GM12864 (cell line): ENCODE data around the gene KCNAB1.

Experiments
- DNase-seq: peaks from one replicate; pipeline ENCODE4 v3.0.0-alpha.2; 2011; ENCODE audit warnings: low read depth
- H3K4me3 ChIP-seq: 2 replicates; pipeline ENCODE4 v1.5.1; 2011; ENCODE audit warnings: mild to moderate bottlenecking, low read depth, low read length, control low read depth
- TF ChIP-seq, protein P1 (sequence below): IDR thresholded peaks from 2 replicates; pipeline ENCODE4 v1.5.1; 2011; ENCODE audit warnings: low read depth, mild to moderate bottlenecking, moderate library complexity, low read length, control low read depth, inconsistent platforms; ENCODE audit errors: missing control alignments

The KCNAB1 gene

DNA sequence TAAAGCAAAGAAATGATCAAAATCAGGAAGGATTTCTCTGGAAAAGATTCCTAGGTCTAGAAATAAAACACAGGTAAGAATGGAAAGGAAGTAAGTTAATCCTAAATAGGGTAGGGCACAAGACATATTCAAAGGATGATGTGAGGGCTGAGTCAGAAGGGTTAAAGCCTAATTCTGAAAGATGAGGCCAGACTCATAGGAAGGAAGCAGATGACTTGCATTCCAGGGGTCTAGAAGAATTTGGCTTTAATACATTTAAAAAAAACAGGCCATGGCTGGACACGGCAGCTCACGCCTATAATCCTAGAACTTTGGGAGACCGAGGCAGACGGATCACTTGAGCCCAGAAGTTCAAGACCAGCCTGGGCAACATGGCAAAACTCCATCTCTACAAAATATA lies 431.4 kb downstream of the KCNAB1 start:
- TF ChIP-seq, protein P1, sequence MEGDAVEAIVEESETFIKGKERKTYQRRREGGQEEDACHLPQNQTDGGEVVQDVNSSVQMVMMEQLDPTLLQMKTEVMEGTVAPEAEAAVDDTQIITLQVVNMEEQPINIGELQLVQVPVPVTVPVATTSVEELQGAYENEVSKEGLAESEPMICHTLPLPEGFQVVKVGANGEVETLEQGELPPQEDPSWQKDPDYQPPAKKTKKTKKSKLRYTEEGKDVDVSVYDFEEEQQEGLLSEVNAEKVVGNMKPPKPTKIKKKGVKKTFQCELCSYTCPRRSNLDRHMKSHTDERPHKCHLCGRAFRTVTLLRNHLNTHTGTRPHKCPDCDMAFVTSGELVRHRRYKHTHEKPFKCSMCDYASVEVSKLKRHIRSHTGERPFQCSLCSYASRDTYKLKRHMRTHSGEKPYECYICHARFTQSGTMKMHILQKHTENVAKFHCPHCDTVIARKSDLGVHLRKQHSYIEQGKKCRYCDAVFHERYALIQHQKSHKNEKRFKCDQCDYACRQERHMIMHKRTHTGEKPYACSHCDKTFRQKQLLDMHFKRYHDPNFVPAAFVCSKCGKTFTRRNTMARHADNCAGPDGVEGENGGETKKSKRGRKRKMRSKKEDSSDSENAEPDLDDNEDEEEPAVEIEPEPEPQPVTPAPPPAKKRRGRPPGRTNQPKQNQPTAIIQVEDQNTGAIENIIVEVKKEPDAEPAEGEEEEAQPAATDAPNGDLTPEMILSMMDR: no peak
- DNase-seq: no peak
- H3K4me3 ChIP-seq: no peak overlapping the region

DNA sequence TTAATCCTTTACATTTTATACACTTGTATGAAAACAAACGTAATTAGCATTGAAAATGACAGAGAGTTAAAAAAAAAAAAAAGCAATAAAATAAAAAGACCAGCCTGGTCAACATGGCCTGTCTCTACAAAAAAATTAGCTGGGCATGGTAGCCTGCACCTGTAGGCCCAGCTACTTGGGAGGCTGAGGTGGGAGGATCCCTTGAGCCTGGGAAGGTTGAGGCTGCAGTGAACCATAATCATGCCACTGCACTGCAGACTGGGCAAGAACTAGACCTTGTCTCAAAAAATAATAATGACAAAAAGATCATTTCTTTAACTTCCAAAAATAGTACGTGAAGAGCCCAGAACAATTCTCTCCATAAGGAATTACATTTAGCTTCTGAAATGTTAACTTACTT lies 432.6 kb downstream of the KCNAB1 start:
- peak overlapping the region; percentile 77 for H3K4me3 ChIP-seq
- TF ChIP-seq, protein P1: no peak
- no peak for DNase-seq

DNA sequence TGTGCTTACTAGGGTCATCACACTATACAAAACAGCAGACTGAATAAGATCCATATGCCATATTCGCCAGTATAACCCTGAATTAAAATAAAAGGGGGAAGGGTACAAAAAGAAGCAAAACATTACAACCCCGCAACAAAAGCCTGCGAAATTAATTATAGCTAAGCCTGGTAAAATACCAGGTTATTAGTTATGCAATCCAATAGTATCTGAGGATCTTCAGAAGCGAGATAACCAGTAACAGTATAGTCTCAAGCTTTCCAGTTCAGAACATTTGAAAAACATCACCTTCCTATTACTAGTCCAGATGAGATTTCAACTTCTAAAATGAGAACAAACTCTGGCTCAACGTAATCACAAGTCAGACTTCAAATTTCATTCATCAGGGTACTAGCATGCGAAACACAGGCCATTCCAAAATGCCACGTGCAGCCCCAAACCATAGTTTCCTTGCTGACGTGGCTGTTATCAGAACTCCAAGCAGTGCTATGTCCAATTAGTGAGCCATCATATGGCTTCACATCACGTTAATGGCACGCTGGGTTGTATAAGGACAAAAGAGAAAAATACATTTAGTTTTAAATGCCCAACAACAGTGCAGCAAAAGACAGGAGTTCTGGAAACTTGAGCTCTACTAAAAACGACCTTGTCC lies 433.5 kb downstream of the KCNAB1 start:
- DNase-seq: no peak
- peak overlapping the region; percentile 77 for H3K4me3 ChIP-seq
- TF ChIP-seq, protein P1: no peak

DNA sequence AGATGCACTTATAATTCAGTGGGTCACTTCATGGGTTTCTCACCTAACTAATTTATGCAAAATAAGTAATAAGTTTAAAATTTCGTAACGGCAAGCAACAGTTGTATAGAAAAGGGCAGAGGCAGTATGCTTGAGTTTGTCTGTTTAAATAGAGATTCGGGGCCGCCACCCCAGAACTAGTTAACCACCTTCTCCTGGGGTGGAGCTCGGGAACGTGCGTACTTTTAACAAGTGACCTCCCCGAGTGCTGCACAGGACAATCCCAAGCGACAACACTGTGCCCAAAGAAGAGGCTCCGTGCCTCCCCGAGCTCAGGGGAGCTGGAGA lies 434.1 kb downstream of the KCNAB1 start:
- TF ChIP-seq, protein P1: no peak
- DNase-seq: no peak

GRCh38 chr3:156554842-156555687 lies 434.7 kb downstream of the KCNAB1 start, which contains the start of gene SSR3:
Gene SSR3, minus strand, starts transcription at chr3:156555117. Its CDS starts 28 bp downstream, at chr3:156555089.
- DNase-seq: peak; percentile 98

More for the DNA sequence above, 434.1 kb downstream of the KCNAB1 start:
- peak overlapping the region; percentile 77 for H3K4me3 ChIP-seq

GRCh38 chr3:156558389-156558788 lies 438.0 kb downstream of the KCNAB1 start:
- DNase-seq: no peak
- TF ChIP-seq, protein P1: no peak
- H3K4me3 ChIP-seq: no peak overlapping the region

More at GRCh38 chr3:156554842-156555687, 434.7 kb downstream of the KCNAB1 start, which contains the start of gene SSR3:
- TF ChIP-seq, protein P1: no peak
- H3K4me3 ChIP-seq: peak within 1 kb of the TSS; percentile 77
